ENCODE data around the gene GPC6.

GPC6 gene

GRCh38 chr13:93511011-93511410, 284.4 kb downstream of the GPC6 start:
- H3K27me3 Mint-ChIP-seq (ENCODE audit: low read depth, poor library complexity), result no peaks in the 10 kb centered on the region
- peaks cover 6% of the 10 kb centered on the region for H3K36me3 Mint-ChIP-seq (ENCODE audit: low read depth)
- H3K9me3 Mint-ChIP-seq, result no peaks in the 10 kb centered on the region
- DNase-seq, result no peak
- H3K4me3 Mint-ChIP-seq, result no peak overlapping the region
- no peak for TF ChIP-seq CTCF (IDR thresholded peaks at IDR 0.05)
- H3K4me1 Mint-ChIP-seq, result peaks cover 11% of the 10 kb centered on the region
- H3K27ac Mint-ChIP-seq, result no peak overlapping the region

- Mint-ChIP-seq H3K36me3 (ENCODE audit: low read depth) (no peaks in the 10 kb centered on the region), H3K9me3 (no peaks in the 10 kb centered on the region), H3K27ac (no peak overlapping the region), H3K4me3 (no peak overlapping the region), H3K4me1 (no peaks in the 10 kb centered on the region), H3K27me3 (ENCODE audit: low read depth, poor library complexity) (no peaks in the 10 kb centered on the region)
- no peak for TF ChIP-seq CTCF (IDR thresholded peaks at IDR 0.05)
- no peak for DNase-seq
Measured at GRCh38 chr13:93515267-93515666, 288.7 kb downstream of the GPC6 start.

- Mint-ChIP-seq H3K9me3 (no peaks in the 10 kb centered on the region), H3K36me3 (ENCODE audit: low read depth) (no peaks in the 10 kb centered on the region), H3K4me3 (no peak overlapping the region), H3K4me1 (peaks cover 5% of the 10 kb centered on the region), H3K27ac (no peak overlapping the region), H3K27me3 (ENCODE audit: low read depth, poor library complexity) (no peaks in the 10 kb centered on the region)
- DNase-seq, result no peak
- TF ChIP-seq CTCF (IDR thresholded peaks at IDR 0.05), result no peak
Measured at GRCh38 chr13:93517658-93518057, 291.1 kb downstream of the GPC6 start.

GRCh38 chr13:93521307-93521706, 294.7 kb downstream of the GPC6 start:
- Mint-ChIP-seq H3K4me3 (no peak overlapping the region), H3K27ac (no peak overlapping the region), H3K4me1 (peaks cover 13% of the 10 kb centered on the region), H3K9me3 (no peaks in the 10 kb centered on the region), H3K27me3 (ENCODE audit: low read depth, poor library complexity) (no peaks in the 10 kb centered on the region), H3K36me3 (ENCODE audit: low read depth) (no peaks in the 10 kb centered on the region)
- TF ChIP-seq CTCF (IDR thresholded peaks at IDR 0.05), result no peak
- no peak for DNase-seq

GRCh38 chr13:93522501-93522900, 295.9 kb downstream of the GPC6 start:
- H3K27me3 Mint-ChIP-seq (ENCODE audit: low read depth, poor library complexity), result no peaks in the 10 kb centered on the region
- H3K36me3 Mint-ChIP-seq (ENCODE audit: low read depth), result no peaks in the 10 kb centered on the region
- H3K9me3 Mint-ChIP-seq, result no peaks in the 10 kb centered on the region
- no peak overlapping the region for H3K4me3 Mint-ChIP-seq
- peak overlapping the region; percentile 33 for H3K27ac Mint-ChIP-seq
- no peak for DNase-seq
- peaks cover 13% of the 10 kb centered on the region for H3K4me1 Mint-ChIP-seq
- no peak for TF ChIP-seq CTCF (IDR thresholded peaks at IDR 0.05)

GRCh38 chr13:93525087-93525486, 298.5 kb downstream of the GPC6 start:
- H3K4me1 Mint-ChIP-seq, result peaks cover 13% of the 10 kb centered on the region
- no peak for DNase-seq
- H3K27me3 Mint-ChIP-seq (ENCODE audit: low read depth, poor library complexity), result no peaks in the 10 kb centered on the region
- H3K9me3 Mint-ChIP-seq, result no peaks in the 10 kb centered on the region
- no peak overlapping the region for H3K27ac Mint-ChIP-seq
- no peak overlapping the region for H3K4me3 Mint-ChIP-seq
- H3K36me3 Mint-ChIP-seq (ENCODE audit: low read depth), result no peaks in the 10 kb centered on the region
- no peak for TF ChIP-seq CTCF (IDR thresholded peaks at IDR 0.05)

All from nephron progenitor cell (in vitro differentiated cells).